Measurements from ENCODE around the gene LSAMP.

DNA sequence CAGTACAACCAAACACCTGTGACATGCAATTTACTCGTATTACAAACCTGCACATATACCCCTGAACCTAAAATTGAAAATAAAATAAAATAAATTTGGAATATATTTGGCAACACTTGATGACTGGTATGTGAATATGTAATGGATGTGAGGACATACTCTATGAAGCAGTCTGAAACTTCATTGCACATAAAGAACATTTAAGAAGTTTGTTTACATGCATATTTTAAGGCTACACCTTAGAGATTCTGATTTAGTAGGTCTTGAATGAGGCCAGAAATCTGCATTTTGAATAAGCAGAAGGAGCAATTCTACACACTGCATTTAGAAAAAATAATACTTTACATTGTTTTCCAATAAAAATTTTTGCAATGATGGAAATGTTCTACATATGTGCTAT, 284.7 kb downstream of the LSAMP start:
- TF ChIP-seq, protein P1, sequence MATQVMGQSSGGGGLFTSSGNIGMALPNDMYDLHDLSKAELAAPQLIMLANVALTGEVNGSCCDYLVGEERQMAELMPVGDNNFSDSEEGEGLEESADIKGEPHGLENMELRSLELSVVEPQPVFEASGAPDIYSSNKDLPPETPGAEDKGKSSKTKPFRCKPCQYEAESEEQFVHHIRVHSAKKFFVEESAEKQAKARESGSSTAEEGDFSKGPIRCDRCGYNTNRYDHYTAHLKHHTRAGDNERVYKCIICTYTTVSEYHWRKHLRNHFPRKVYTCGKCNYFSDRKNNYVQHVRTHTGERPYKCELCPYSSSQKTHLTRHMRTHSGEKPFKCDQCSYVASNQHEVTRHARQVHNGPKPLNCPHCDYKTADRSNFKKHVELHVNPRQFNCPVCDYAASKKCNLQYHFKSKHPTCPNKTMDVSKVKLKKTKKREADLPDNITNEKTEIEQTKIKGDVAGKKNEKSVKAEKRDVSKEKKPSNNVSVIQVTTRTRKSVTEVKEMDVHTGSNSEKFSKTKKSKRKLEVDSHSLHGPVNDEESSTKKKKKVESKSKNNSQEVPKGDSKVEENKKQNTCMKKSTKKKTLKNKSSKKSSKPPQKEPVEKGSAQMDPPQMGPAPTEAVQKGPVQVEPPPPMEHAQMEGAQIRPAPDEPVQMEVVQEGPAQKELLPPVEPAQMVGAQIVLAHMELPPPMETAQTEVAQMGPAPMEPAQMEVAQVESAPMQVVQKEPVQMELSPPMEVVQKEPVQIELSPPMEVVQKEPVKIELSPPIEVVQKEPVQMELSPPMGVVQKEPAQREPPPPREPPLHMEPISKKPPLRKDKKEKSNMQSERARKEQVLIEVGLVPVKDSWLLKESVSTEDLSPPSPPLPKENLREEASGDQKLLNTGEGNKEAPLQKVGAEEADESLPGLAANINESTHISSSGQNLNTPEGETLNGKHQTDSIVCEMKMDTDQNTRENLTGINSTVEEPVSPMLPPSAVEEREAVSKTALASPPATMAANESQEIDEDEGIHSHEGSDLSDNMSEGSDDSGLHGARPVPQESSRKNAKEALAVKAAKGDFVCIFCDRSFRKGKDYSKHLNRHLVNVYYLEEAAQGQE (IDR thresholded peaks at IDR 0.05; ENCODE audit: unreplicated experiment), result no peak
- no peak for TF ChIP-seq CTCF (conservative IDR thresholded peaks at IDR 0.05; ENCODE audit: low read depth in 2 of 2)
- TF ChIP-seq JUNB (IDR thresholded peaks at IDR 0.05; ENCODE audit: unreplicated experiment), result no peak
- no peak for TF ChIP-seq CREB1 (CRISPR knock-in tag; IDR thresholded peaks at IDR 0.05; ENCODE audit: low read depth)
- TF ChIP-seq EZH2 (IDR thresholded peaks at IDR 0.05; ENCODE audit: low read depth, unreplicated experiment), result no peak
- TF ChIP-seq EZH2phosphoT487 (IDR thresholded peaks at IDR 0.05; ENCODE audit: unreplicated experiment), result no peak
- TF ChIP-seq POLR2AphosphoS5 (IDR thresholded peaks at IDR 0.05; ENCODE audit: low read depth), result no peak
- TF ChIP-seq ZNF331 (CRISPR knock-in tag; IDR thresholded peaks at IDR 0.05; ENCODE audit: low read depth), result no peak
- TF ChIP-seq ZNF462 (CRISPR knock-in tag; IDR thresholded peaks at IDR 0.05), result no peak
- TF ChIP-seq NANOG (IDR thresholded peaks at IDR 0.05; ENCODE audit: borderline replicate concordance), result no peak
- TF ChIP-seq STAT1 (IDR thresholded peaks at IDR 0.05; ENCODE audit: unreplicated experiment), result no peak
- TF ChIP-seq ZNF114 (CRISPR knock-in tag; IDR thresholded peaks at IDR 0.05), result no peak
